Left renal cortex interstitium (tissue), 4 donors: ENCODE measurements around the gene C11orf97. TPM values are rescaled to one million over a fixed set of nuclear protein-coding genes. Genes with fewer than 3 reads are reported as not detected.
"Not testable (repeated sequence)": the region's sequence is repeated elsewhere in the genome, so short reads cannot be mapped to it uniquely, and the experiment has no call there.

Source experiments
- DNase-seq, 4 donors: peaks; one replicate each; pipeline ENCODE4 v3.0.0-alpha.2; 2013; ENCODE audit warnings: low read depth in 4 of 4, low spot score in 2 of 4, missing footprints in 1 of 4
- polyA plus RNA-seq, 4 donors: library from polyadenylated mRNA; unstranded; fragments of 120-200 nt; gene quantifications; one replicate each; pipeline ENCODE4 v1.2.1, GENCODE V29; 2013; ENCODE audit not compliant: insufficient read length in 4 of 4

The C11orf97 gene
- polyA plus RNA-seq, 4 donors = 0.30 TPM; not detected in 3

GRCh38 chr11:94555752-94556329, 43.6 kb downstream of the C11orf97 start:
- not testable (repeated sequence) for DNase-seq

GRCh38 chr11:94557421-94557820, 45.2 kb downstream of the C11orf97 start:
- no peak for DNase-seq

- no peak for DNase-seq
Measured at GRCh38 chr11:94557992-94558391, 45.7 kb downstream of the C11orf97 start.

- DNase-seq = no peak
Measured at GRCh38 chr11:94558468-94558867, 46.2 kb downstream of the C11orf97 start.

- DNase-seq = no peak
Measured at GRCh38 chr11:94558932-94559331, 46.7 kb downstream of the C11orf97 start.

- DNase-seq = no peak
Measured at GRCh38 chr11:94559361-94559760, 47.1 kb downstream of the C11orf97 start.

GRCh38 chr11:94560834-94561233, 48.6 kb downstream of the C11orf97 start:
- DNase-seq = no peak

- DNase-seq = no peak
Measured at GRCh38 chr11:94563176-94563847, 51.1 kb downstream of the C11orf97 start.

GRCh38 chr11:94563848-94564467, 51.7 kb downstream of the C11orf97 start:
- DNase-seq = no peak

GRCh38 chr11:94567181-94567670, 55.0 kb downstream of the C11orf97 start, which contains the start of gene PIWIL4:
Gene PIWIL4 (plus strand): TSS chr11:94567368. CDS start chr11:94567519, 151 bp downstream.
- no peak for DNase-seq

- no peak for DNase-seq
Measured at GRCh38 chr11:94568200-94568599, 55.9 kb downstream of the C11orf97 start.

- DNase-seq = no peak
Measured at GRCh38 chr11:94568717-94569116, 56.5 kb downstream of the C11orf97 start.

GRCh38 chr11:94572975-94573374, 60.7 kb downstream of the C11orf97 start:
- not testable (repeated sequence) for DNase-seq

GRCh38 chr11:94574193-94574961, 62.1 kb downstream of the C11orf97 start:
- DNase-seq = no peak

- no peak for DNase-seq
Measured at GRCh38 chr11:94576306-94576705, 64.0 kb downstream of the C11orf97 start.

- DNase-seq = no peak
Measured at GRCh38 chr11:94577841-94578240, 65.6 kb downstream of the C11orf97 start.

Other genes starting within 250 kb of the C11orf97 start
- gene IZUMO1R, start 207.9 kb upstream of the C11orf97 start, polyA plus RNA-seq = under 1 TPM in 1 of 4 donors, not detected in 3; 0.22 TPM
- under 1 TPM; 0.54 to 0.92 (median 0.60) TPM for gene GPR83, start 111.0 kb upstream of the C11orf97 start, polyA plus RNA-seq
- 10 to 100 TPM; 21.9 to 33.6 (median 27.8) TPM for gene MRE11, start 18.6 kb upstream of the C11orf97 start, polyA plus RNA-seq
- 10 to 100 TPM; 23.9 to 31.9 (median 26.0) TPM for gene ANKRD49, start 18.5 kb upstream of the C11orf97 start, polyA plus RNA-seq
- gene FUT4, start 31.5 kb downstream of the C11orf97 start, polyA plus RNA-seq = 1 to 10 TPM; 5.5 to 6.0 (median 5.8) TPM
- gene PIWIL4, start 54.9 kb downstream of the C11orf97 start, polyA plus RNA-seq = 1 to 10 TPM; 2.5 to 5.4 (median 4.5) TPM